SH-SY5Y (cell line): ENCODE results near the gene PRUNE2.

Source experiments
- GATA2 ChIP-seq: IDR thresholded peaks from 2 replicates; pipeline ENCODE4 v1.6.1; 2011; ENCODE audit warnings: mild to moderate bottlenecking, low read depth, low read length
- GATA3 ChIP-seq: IDR thresholded peaks from 2 replicates; pipeline ENCODE4 v1.6.1; 2011; ENCODE audit warnings: low read depth, mild to moderate bottlenecking, low read length, moderate library complexity

GRCh38 chr9:76799473-76799872, 106.4 kb downstream of the PRUNE2 start:
- no peak for TF ChIP-seq GATA2
- no peak for TF ChIP-seq GATA3
